HepG2 (cell line): ENCODE results near the gene CASS4. TPM values are rescaled to one million over a fixed set of nuclear protein-coding genes. Genes with fewer than 3 reads are reported as not detected.

Experiments used
- ATF6 ChIP-seq: sonication (generic); formaldehyde crosslinking; conservative IDR thresholded peaks from 2 replicates; pipeline ENCODE4 v1.4.0; 2020; ENCODE audit warnings: missing genetic modification reagents
- CBX2 ChIP-seq, 2 experiments: fragments of 200-600 bp in 1 of 2; sonication (generic); formaldehyde crosslinking in 1 of 2; IDR thresholded peaks; 2 replicates each; pipeline versions ENCODE4 v1.7.0 to v1.8.1; 2018 to 2022; ENCODE audit warnings: low read depth in 2 of 2, low read length in 1 of 2, mild to moderate bottlenecking in 1 of 2, missing genetic modification reagents in 1 of 2
- CHD4 ChIP-seq: fragments of 200-600 bp; sonication (generic); IDR thresholded peaks from 2 replicates; pipeline ENCODE4 v1.7.0; 2017; ENCODE audit warnings: mild to moderate bottlenecking, low read length, borderline replicate concordance
- EEA1 ChIP-seq: sonication (generic); formaldehyde crosslinking; IDR thresholded peaks from 2 replicates; pipeline ENCODE4 v1.5.1; 2020; ENCODE audit warnings: mild to moderate bottlenecking, missing genetic modification reagents, borderline replicate concordance
- ETS1 ChIP-seq: sonication (generic); formaldehyde crosslinking; IDR thresholded peaks from 2 replicates; pipeline ENCODE4 v1.4.0; 2020; ENCODE audit warnings: missing genetic modification reagents
- GATAD2A ChIP-seq: IDR thresholded peaks from 2 replicates; pipeline ENCODE4 v1.6.1; 2016
- GLI4 ChIP-seq: sonication (generic); formaldehyde crosslinking; IDR thresholded peaks from 2 replicates; pipeline ENCODE4 v1.5.1; 2020; ENCODE audit warnings: missing genetic modification reagents, mild to moderate bottlenecking, moderate library complexity, borderline replicate concordance
- GPBP1L1 ChIP-seq: sonication (generic); formaldehyde crosslinking; IDR thresholded peaks from 2 replicates; pipeline ENCODE4 v1.5.0; 2020; ENCODE audit warnings: mild to moderate bottlenecking, missing genetic modification reagents
- LBX2 ChIP-seq: sonication (generic); formaldehyde crosslinking; IDR thresholded peaks from 2 replicates; pipeline ENCODE4 v1.5.0; 2020; ENCODE audit warnings: missing genetic modification reagents, mild to moderate bottlenecking, borderline replicate concordance
- MAX ChIP-seq: IDR thresholded peaks from 2 replicates; pipeline ENCODE4 v1.6.1; 2012; ENCODE audit warnings: inconsistent platforms
- MXD1 ChIP-seq: sonication (generic); formaldehyde crosslinking; IDR thresholded peaks from 2 replicates; pipeline ENCODE4 v1.4.0; 2020; ENCODE audit warnings: mild to moderate bottlenecking, missing genetic modification reagents
- NR2F6 ChIP-seq, 2 experiments: IDR thresholded peaks; 2 replicates each; pipeline ENCODE4 v1.6.1; 2016; ENCODE audit warnings: antibody characterized with exemption in 1 of 2, mild to moderate bottlenecking in 1 of 2
- PPARG ChIP-seq: conservative IDR thresholded peaks from 2 replicates; pipeline ENCODE4 v1.6.1; 2016; ENCODE audit warnings: missing biosample characterization, missing genetic modification reagents
- RARG ChIP-seq: sonication (generic); formaldehyde crosslinking; IDR thresholded peaks from 2 replicates; pipeline ENCODE4 v1.4.0; 2020; ENCODE audit warnings: low read depth, mild to moderate bottlenecking, missing genetic modification reagents
- XRCC5 ChIP-seq: fragments of 200-400 bp; formaldehyde crosslinking; optimal IDR thresholded peaks from 2 replicates; pipeline ENCODE3; 2017; ENCODE audit warnings: mild to moderate bottlenecking, low read length
- ZNF17 ChIP-seq: sonication (generic); formaldehyde crosslinking; IDR thresholded peaks from 2 replicates; pipeline ENCODE4 v1.5.0; 2020; ENCODE audit warnings: mild to moderate bottlenecking, missing genetic modification reagents
- ZNF296 ChIP-seq: sonication (generic); formaldehyde crosslinking; conservative IDR thresholded peaks from 2 replicates; pipeline ENCODE4 v1.5.0; 2020; ENCODE audit warnings: mild to moderate bottlenecking, missing genetic modification reagents
- ZNF503 ChIP-seq: sonication (generic); formaldehyde crosslinking; IDR thresholded peaks from 2 replicates; pipeline ENCODE4 v1.4.0; 2020; ENCODE audit warnings: missing genetic modification reagents
- ZNF580 ChIP-seq: IDR thresholded peaks from 2 replicates; pipeline ENCODE4 v1.6.1; 2016; ENCODE audit warnings: low read depth, borderline replicate concordance
- ZNF670 ChIP-seq: sonication (generic); formaldehyde crosslinking; IDR thresholded peaks from 2 replicates; pipeline ENCODE4 v1.8.0; 2022; ENCODE audit warnings: mild to moderate bottlenecking, missing genetic modification reagents, borderline replicate concordance
- ZNF709 ChIP-seq: sonication (generic); formaldehyde crosslinking; IDR thresholded peaks from 2 replicates; pipeline ENCODE4 v1.5.0; 2020; ENCODE audit warnings: mild to moderate bottlenecking, missing genetic modification reagents
- polyA plus RNA-seq, 8 experiments: library from polyadenylated mRNA; depleted of rRNA in 3 of 8; stranded (reverse) in 7 of 8; unstranded in 1 of 8; fragments of >200 nt; fragmentation: Illumina TruSeq in 4 of 8; extraction: Trizol in 4 of 8; gene quantifications; 2 replicates each; pipeline versions ENCODE4 v1.2.1 to v1.2.3, GENCODE V29; 2011 to 2016; ENCODE audit warnings: low read depth in 4 of 8, missing spikeins in 1 of 8, mixed read lengths in 1 of 8; ENCODE audit not compliant: insufficient read depth in 1 of 8
- total RNA-seq, 5 experiments: library from RNA; depleted of rRNA; stranded (reverse); fragments of >200 nt; fragmentation: Illumina TruSeq; extraction: Trizol; gene quantifications; 2 replicates each; pipeline ENCODE4 v1.2.3, GENCODE V29; 2016; ENCODE audit warnings: low read depth in 1 of 5

CASS4 gene
- total and polyA plus RNA-seq, 2 of the 13 experiments (the other 11 are each of a cell fraction or from before 2014, with no cell fraction given): 0.17 to 0.49 TPM

GRCh38 chr20:56422076-56422823 lies 10.2 kb downstream of the CASS4 start (continued):
- TF ChIP-seq ZNF296 (CRISPR knock-in tag): no peak
- TF ChIP-seq MAX: no peak
- peak; percentile 31; the same call in 1 of the 2 replicates for TF ChIP-seq NR2F6 (IDR thresholded peaks at IDR 0.05)
- peak; percentile 63; the same call in 1 of the 2 replicates for TF ChIP-seq NR2F6 (CRISPR knock-in tag; IDR thresholded peaks at IDR 0.05)
- no peak for TF ChIP-seq CHD4
- TF ChIP-seq MXD1 (CRISPR knock-in tag): no peak
- TF ChIP-seq RARG (CRISPR knock-in tag): no peak
- no peak; the same call in 1 of the 2 replicates for TF ChIP-seq ZNF503
- TF ChIP-seq ZNF580: no peak
- peak; percentile 85 for TF ChIP-seq PPARG (CRISPR knock-in tag)
- TF ChIP-seq CBX2 (IDR thresholded peaks at IDR 0.05; ENCODE audit: low read depth, low read length): no peak
- TF ChIP-seq CBX2 (CRISPR knock-in tag; IDR thresholded peaks at IDR 0.05; ENCODE audit: low read depth): no peak
- TF ChIP-seq EEA1 (CRISPR knock-in tag): no peak
- TF ChIP-seq GLI4 (CRISPR knock-in tag): 0 out of 2 replicates have a peak, but pooled peaks have one; percentile 40
- TF ChIP-seq ATF6 (CRISPR knock-in tag): no peak
- TF ChIP-seq GATAD2A: no peak
- TF ChIP-seq ZNF17 (CRISPR knock-in tag): no peak
- TF ChIP-seq ETS1 (CRISPR knock-in tag): no peak
- TF ChIP-seq ZNF670: no peak
- no peak for TF ChIP-seq XRCC5
- no peak for TF ChIP-seq GPBP1L1 (CRISPR knock-in tag)
- no peak for TF ChIP-seq ZNF709 (CRISPR knock-in tag)
- TF ChIP-seq LBX2: no peak
